ENCODE measurements around the gene ARHGEF16. TPM values are rescaled to one million over a fixed set of nuclear protein-coding genes. Genes with fewer than 3 reads are reported as not detected.

The ARHGEF16 gene
- total RNA-seq, 1 donor from 2014 or later = 0.20 TPM

Other genes with a start within 250 kb of the ARHGEF16 start
- gene MEGF6, start 156.8 kb downstream of the ARHGEF16 start, total RNA-seq = 53.8 and 212 TPM in 2 replicates
- 26.2 and 28.6 TPM in 2 replicates for gene TPRG1L, start 170.3 kb downstream of the ARHGEF16 start, total RNA-seq
- 11.1 and 14.7 TPM in 2 replicates for gene WRAP73, start 195.4 kb downstream of the ARHGEF16 start, total RNA-seq
- gene TP73, start 197.9 kb downstream of the ARHGEF16 start, total RNA-seq = under 0.01 TPM in 1 of 2 replicates, not detected in the other